Regular cardiac myocyte (primary cell): ENCODE results near the gene MYO1B. TPM values are rescaled to one million over a fixed set of nuclear protein-coding genes. Genes with fewer than 3 reads are reported as not detected.

Experiments used
- total RNA-seq: library from RNA; depleted of rRNA; stranded (reverse); fragments of >200 nt; gene quantifications from 2 replicates; pipeline ENCODE4 v1.2.3, GENCODE V29; 2014

The MYO1B gene
- 241 and 418 TPM in 2 replicates for total RNA-seq

DNA sequence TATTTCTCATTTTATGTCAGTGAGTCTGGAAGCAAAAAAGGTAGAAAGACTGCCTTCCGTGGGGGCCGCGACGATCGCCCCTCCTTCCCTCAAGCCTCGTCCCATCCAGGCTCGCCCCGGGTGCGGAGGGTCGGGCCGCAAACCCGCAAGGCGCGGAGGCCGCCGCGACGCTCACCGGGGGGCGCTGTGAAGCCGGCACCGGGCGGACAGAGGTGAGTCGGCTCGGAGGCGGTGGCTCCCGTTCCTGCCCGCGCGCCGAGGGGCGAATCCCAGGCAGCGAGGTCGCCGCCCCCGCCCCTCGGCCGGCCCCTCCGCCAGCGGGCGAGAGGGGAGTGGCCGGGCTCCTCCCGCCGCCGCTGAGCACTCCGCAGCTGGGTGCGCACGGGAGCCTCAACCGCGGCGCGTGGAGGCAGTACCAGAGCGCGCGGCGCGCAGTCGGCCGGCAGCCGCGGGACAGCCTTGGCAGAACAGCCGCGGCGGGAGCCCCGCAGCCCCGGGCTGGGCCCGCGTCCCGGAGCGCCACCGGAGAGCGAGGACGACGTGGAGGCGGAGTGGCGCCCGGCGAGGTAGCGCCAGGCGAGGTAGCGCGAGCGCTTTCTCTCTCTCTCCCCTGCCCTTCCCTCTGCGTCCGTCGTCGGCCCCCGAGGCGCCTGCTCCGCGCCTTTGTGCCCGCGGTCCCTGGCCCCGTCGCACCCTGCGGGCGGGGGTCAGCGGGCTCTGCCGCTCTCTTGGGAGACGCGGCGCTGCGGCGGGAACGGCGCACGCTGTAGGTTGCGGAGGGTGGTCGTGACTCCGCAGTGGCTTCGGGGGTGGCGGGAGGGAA is at the start of gene MYO1B:
MYO1B (plus strand) TSS at position 359 of the 823 bp plus-strand sequence. CDS start 31,492 bp downstream, outside the sequence.

Other genes starting within 250 kb of the MYO1B start
- gene STAT1, start 231.2 kb upstream of the MYO1B start, total RNA-seq: 202 and 260 TPM in 2 replicates
- gene STAT4, start 94.4 kb upstream of the MYO1B start, total RNA-seq: 1.7 and 11.6 TPM in 2 replicates